SW480 (cell line): ENCODE data around the gene FBXO31.
"Not testable (repeated sequence)": the region's sequence is repeated elsewhere in the genome, so short reads cannot be mapped to it uniquely, and the experiment has no call there.

Source experiments
- DNase-seq: peaks from one replicate; pipeline ENCODE4 v3.0.0-alpha.2; 2016; ENCODE audit warnings: low spot score

FBXO31 gene

GRCh38 chr16:87362828-87363559 is 20.6 kb downstream of the FBXO31 start:
- DNase-seq: not testable (repeated sequence)

DNA sequence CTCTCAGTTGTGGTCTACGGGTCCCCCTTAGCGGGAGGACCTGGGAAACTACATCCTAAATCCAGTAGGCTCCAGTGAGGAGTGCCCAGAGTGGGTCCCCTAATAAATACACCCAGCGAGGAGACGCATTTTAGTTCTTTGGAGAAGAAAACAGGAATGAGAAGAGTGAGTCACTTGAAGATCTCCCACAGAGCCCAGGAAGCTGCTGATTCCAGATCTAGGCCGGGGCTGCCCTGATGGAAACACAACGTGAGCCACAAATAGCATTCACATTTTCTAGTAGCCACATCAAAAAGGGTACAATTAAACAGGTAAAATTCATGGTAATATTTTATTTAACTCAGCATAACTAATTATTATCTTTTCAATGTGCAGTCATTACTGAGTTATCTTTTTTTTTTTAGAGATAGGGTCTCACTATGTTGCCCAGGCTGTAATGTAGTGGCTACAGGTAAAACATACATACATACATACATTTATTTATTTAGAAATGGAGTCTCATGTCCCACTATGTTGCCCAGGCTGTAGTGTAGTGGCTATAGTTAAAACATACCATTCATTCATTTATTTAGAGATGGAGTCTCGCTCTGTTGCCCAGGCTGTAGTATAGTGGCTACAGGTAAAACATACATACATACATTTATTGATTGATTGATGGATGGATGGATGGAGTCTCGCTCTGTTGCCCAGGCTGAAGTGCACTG is 21.5 kb downstream of the FBXO31 start:
- DNase-seq: no peak

DNA sequence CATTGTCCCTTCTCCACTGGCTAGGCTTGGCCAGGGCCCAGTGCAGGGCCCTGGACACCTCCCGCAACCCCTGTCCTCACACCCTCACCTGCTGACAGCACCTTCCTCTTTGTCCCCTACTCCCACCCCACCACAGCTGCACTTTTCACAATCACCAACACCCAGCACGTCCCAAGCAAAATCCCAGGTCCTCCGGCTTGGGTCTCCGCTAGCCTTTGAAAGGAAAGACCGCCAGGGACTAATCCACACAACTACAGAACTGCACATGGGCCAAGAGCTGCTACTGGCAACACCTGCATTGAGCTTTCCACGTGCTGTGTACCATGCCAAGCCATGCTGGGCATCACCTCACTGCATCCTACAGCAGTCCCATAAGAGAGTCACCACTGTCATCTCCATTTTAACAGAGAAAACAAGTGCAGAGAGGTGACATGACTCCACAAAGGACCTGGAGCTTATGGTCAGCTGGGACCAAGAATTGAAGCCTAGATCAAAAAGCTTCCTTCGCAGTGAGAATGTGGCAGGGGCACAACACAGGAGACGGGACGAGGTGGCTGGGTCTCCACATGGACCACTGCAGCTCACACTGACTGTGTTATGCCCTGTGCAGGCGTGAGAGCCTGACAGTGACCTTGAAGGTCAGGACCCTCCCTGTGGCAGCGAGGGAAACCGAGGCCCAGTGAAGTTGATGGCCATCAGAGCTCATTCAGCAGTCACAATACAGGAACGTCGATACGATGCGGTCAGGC is 22.5 kb downstream of the FBXO31 start:
- no peak for DNase-seq

GRCh38 chr16:87359121-87359520 is 24.5 kb downstream of the FBXO31 start:
- no peak for DNase-seq

- DNase-seq: no peak
Measured at GRCh38 chr16:87358696-87359095, 24.9 kb downstream of the FBXO31 start.

GRCh38 chr16:87358250-87358649 is 25.3 kb downstream of the FBXO31 start:
- DNase-seq: no peak

- DNase-seq: no peak
Measured at GRCh38 chr16:87356491-87356853, 27.1 kb downstream of the FBXO31 start.

DNA sequence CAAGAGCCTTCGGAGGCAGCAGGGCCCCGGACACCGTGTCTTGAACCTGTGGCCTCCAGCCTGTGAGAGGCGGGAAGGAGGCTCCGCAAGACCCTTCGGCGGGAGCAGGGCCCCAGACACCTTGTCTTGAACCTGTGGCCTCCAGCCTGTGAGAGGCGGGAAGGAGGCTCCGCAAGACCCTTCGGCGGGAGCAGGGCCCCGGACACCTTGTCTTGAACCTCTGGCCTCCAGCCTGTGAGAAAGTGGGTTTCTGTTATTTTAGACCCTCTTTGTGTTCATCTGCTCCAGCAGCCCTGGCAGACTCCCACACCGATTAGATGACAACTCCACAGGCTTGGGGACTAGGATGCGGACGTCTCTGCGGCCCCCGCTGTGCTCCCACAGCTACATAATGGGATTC is 30.0 kb downstream of the FBXO31 start:
- no peak for DNase-seq

GRCh38 chr16:87352818-87353217 is 30.8 kb downstream of the FBXO31 start:
- no peak for DNase-seq

- no peak for DNase-seq
Measured at GRCh38 chr16:87351320-87351698, 32.3 kb downstream of the FBXO31 start.

GRCh38 chr16:87350681-87351319 is 32.8 kb downstream of the FBXO31 start:
- no peak for DNase-seq

DNA sequence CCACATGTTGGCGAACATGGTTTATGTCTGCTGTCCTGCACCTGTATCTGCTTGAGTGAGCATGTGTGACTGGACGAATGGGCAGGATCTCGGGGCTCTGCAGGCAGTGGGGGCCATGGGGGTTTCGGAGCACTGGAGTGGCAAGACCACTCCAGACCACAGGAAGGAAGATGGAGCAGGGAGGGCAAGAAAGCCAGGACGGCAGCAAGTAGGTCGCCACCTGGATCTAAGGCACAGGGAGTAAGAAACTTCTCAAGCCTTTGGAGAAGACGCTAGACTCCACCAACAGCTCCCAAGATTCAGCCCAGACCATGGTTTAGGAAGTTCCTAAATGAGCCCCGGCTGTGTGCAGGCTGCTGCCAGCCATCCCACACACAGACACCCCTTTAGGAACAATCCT is 33.5 kb downstream of the FBXO31 start:
- no peak for DNase-seq

DNA sequence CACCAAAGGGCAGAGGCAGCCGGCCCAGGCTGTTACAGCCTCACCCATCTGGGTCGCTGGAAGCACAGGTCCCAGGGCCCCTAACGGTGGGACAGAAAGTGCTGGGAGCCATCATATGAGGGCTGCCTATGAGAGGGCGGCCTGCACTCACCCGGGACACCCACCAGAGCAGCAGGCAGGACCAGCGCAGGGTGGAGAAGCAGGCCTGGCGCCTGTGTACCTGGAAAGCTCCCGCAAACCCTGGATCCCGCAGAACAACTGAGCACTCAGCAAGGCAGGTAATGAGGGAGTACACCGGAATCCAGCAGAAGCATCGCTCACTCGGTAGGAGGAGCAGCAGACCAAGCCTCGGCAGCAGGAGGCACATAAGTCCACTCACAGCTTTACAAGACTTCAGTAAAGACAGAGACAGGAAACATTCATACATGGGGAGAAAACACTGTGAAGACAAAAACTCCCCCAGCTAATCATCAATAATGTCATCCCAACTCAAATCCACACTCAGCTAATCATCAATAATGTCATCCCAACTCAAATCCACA is 34.9 kb downstream of the FBXO31 start:
- no peak for DNase-seq

GRCh38 chr16:87347932-87348615 is 35.5 kb downstream of the FBXO31 start:
- no peak for DNase-seq

DNA sequence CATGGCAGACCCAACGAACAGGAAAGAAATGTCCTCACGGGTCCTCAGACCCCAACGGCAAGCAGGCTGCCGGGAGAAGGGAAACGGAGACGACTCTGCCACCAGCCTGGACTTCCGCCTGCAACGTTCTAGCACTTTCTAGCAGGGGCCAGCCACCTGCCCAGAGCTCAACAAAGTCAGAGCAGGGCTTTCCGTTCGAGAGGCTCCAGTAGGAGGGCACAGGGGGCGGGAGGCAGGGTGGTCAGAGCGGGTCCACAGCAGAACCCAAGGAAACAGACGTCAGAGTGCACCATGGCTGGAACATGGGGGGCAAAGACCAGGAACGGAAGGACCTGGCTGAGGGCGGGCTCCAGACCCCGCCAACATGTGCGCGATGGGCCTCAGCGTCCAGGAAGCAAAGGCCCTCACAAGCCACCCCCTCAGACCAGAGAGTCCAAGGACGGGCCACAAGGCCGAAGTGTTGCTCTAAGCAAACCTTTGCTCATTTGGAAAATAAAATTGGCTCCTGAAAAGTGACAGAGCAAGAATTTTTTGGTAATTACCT is 37.0 kb downstream of the FBXO31 start:
- DNase-seq: no peak

- no peak for DNase-seq
Measured at GRCh38 chr16:87345726-87346424, 37.7 kb downstream of the FBXO31 start.

DNA sequence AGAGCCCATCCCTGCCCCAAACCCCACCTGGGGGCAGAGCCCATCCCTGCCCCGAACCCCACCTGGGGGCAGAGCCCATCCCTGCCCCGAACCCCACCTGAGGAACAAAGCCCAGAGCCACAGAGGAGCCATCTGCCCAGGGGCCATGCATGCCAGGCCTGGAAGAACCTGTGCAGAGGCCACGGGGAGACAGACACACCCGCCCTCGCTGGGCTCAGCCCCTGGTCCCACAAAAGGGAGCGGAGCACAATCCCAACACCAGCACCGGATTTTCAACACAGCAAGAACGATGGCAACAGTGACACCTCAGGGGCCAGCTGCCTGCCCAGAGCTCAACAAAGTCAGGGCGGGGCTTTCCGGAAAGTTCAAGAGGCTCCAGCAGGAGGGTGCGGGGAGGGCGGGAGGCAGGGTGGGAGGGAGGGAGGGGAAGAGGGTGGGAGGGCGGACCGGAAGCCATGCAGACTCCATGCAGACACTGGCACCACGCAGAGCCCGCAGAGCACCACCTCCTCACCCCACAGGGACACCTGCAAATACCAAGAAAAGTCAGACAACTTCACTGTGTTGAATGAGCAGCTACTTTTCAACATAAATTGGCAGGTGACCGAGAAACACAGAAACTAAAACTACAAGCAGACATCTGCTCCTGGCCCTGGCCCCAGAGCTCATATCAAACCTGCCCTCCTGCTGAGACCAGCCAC is 38.5 kb downstream of the FBXO31 start:
- peak; percentile 27 for DNase-seq

- DNase-seq: no peak
Measured at GRCh38 chr16:87344165-87344930, 39.2 kb downstream of the FBXO31 start.

DNA sequence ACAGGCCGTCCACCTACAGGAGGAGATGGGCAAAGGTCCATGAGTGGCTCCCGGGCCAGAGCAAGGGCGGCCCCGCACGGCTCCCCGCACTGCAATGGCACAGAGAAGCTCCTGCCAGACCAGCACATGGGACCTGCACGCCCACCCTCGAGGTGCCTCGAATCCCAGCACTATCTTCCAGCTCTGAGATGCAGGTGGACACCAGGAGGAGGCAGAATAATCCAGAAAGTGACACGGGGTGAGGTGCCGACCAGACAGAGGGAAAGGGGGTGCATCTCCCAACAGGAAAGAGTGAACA is 39.9 kb downstream of the FBXO31 start:
- no peak for DNase-seq
